Measurements from ENCODE around the gene GRAMD4.
"Not testable (repeated sequence)": the region's sequence is repeated elsewhere in the genome, so short reads cannot be mapped to it uniquely, and the experiment has no call there.

GRAMD4 gene

DNA sequence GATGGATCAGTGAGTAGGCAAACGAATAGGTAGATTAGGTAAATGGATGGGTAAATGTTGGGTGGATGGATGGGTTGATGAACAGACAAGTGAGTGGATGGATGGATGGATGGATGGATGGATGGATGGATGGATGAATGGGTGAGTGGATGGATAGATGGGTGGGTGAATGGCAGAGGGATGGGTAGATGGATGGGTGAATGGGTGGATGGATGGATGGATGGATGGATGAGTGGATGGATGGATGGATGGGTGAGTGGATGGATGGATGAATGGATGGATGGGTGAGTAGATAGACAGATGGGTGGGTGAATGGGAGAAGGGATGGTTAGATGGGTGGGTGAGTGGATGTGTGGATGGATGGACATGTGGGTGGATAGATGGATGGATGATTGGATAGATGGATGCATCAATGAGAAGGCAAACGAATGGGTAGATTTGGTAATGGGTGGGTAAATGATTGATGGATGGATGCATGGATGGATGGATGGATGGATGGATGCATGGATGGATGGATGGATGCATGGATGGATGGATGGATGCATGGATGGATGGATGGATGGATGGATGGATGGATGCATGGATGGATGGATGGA is 28.1 kb downstream of the GRAMD4 start:
- not testable (repeated sequence) for ATAC-seq, H3K27me3 Mint-ChIP-seq, H3K4me3 Mint-ChIP-seq, H3K9me3 Mint-ChIP-seq, H3K27ac Mint-ChIP-seq
- peaks cover 52% of the 10 kb centered on the region for H3K4me1 Mint-ChIP-seq
- peaks cover 47% of the 10 kb centered on the region for H3K36me3 Mint-ChIP-seq

DNA sequence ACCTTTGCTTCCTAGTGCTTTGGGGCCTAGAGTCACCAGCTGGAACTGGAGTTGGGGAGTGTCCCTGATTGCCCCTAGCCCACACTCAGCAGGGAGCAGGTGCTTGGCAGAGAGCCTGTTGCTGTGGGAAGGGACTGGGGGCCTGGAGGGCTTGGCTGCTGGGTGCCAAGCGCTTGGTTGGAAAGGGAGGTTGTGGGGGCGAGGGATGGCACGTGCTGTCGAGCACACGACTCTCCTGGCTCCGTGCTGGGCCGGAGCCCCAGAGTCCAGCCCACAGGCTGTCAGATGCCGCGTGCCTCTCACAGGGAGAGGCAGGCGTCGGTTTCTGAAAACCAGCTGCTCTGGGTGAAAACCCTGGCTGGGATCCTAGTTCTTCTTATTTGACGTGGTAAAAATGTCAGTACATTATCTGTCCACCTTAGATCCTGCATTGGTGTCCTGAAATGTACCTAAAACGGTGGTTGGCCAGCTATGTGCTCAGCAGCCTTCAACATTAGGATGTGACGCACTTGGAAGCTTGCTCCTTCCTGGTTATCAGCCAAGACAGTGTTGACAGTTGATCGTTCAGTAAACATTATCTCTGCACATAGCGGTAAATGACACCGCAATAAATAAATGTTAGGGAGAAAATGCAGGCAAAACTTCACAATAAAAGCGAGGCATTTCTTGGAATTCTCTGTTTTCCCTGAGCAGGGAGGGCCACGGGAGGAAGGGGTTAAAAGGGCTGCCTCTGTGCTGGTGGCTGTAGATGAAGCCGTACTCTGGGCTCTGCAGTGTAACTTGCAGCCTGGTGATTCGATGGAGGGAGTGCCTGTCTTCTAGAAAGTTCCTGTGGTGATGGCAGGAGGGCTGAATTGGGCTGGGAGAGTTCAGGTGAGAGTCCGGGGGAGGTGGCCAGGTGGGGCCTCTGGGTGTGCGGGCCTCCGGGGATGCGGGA is 29.2 kb downstream of the GRAMD4 start:
- no peak for ATAC-seq
- Mint-ChIP-seq H3K36me3 (peaks cover 36% of the 10 kb centered on the region), H3K4me3 (no peak overlapping the region), H3K9me3 (peaks cover 8% of the 10 kb centered on the region), H3K27ac (peak overlapping the region; percentile 58), H3K4me1 (peaks cover 58% of the 10 kb centered on the region), H3K27me3 (no peaks in the 10 kb centered on the region)

DNA sequence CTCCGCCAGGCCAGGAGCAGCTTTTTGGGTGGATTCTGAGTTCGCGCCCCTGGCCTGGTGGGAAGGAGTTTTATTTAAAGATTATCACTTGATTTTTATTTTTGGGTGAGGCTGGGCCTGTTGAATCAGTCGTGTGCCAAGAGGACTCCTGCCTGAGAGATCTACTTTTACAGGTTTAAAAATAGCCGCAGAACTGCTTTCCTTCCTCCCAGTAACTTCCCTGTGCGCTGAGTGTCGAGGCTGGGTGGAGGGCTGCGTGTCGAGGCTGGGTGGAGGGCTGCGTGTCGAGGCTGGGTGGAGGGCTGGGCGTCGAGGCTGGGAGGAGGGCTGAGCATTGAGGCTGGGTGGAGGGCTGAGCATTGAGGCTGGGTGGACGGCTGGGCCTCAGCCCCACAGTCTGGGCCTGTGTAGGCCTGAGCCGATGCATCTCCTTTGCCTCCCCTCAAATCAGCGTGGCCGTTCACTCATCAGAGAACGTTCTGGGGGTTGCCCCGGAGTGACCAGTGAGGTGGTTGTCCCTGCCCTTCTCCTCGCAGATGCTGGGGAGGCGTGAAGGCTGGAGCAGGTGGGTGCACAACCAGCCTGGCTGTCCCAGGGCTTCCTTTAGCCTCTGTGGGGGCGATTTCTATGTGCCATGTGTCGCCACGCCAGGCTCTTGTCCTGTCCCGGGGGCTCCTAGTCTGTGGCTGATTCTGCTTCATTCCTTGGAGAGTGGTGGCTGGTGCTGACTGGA is 30.1 kb downstream of the GRAMD4 start:
- Mint-ChIP-seq H3K36me3 (peaks cover 36% of the 10 kb centered on the region), H3K27me3 (no peaks in the 10 kb centered on the region), H3K4me1 (peaks cover 64% of the 10 kb centered on the region), H3K9me3 (peaks cover 8% of the 10 kb centered on the region), H3K4me3 (no peak overlapping the region), H3K27ac (peak overlapping the region; percentile 58)
- no peak for ATAC-seq

DNA sequence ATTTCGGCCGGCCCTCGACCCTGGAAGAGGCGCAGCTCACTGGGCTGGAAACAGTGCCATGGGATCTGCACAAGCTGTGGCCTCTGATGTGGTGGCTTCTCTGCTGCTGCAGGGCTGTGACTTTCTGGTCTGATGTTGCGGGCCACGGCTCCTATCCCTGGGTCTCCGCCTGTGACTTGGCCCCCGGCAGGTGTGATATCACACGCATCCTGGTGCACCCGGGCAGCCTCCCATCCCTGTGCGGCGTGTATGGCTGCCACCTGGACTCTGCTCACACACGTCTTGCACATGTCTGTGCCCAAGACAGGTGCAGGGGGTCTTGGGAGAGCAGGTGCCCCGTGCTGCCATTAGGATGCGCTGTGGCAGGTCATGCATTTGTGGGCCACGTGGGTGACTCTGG is 31.1 kb downstream of the GRAMD4 start:
- H3K4me1 Mint-ChIP-seq: peaks cover 64% of the 10 kb centered on the region
- peak overlapping the region; percentile 46 for H3K27ac Mint-ChIP-seq
- peaks cover 36% of the 10 kb centered on the region for H3K36me3 Mint-ChIP-seq
- H3K9me3 Mint-ChIP-seq: peaks cover 8% of the 10 kb centered on the region
- H3K27me3 Mint-ChIP-seq: no peaks in the 10 kb centered on the region
- no peak for ATAC-seq
- H3K4me3 Mint-ChIP-seq: no peak overlapping the region

DNA sequence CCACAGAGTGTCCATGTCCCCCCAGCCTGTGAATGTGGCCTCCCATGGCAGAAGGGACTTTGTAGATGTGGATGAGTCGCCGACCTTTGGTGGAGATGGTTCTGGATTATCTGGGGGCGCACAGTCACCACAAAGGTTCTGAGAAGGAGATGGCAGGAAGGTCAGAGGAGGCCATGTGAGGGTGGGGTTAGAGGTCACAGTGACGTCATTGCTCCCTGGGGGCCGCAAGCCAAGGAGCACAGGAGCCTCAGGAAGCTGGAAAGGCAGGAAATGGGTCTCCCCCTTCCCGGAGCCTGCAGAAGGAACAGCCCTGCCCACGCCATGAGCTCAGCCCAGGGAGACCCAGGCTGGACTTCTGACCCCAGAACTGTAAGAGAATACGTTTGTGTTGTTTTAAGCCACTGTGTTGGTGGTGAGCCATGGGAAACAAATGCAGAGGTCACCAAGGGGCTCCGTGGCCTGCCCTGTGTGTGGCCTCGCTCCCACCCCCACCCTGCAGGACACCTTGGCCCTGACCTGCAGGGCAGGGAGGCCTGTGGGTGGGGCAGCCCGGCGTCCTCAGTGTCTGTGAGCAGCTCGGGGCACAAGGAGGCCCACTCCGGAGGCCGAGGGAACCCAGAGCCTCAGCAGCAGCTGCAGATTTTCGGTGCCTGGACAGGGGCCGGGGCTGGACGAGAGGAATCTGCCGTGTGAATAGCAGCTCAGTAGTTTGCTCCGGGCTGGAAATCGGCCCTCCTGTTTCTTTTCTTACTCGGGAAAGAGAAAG is 32.1 kb downstream of the GRAMD4 start:
- H3K4me3 Mint-ChIP-seq: no peak overlapping the region
- peaks cover 64% of the 10 kb centered on the region for H3K4me1 Mint-ChIP-seq
- H3K27ac Mint-ChIP-seq: peak overlapping the region; percentile 46
- peaks cover 8% of the 10 kb centered on the region for H3K9me3 Mint-ChIP-seq
- peak; percentile 9 for ATAC-seq
- H3K27me3 Mint-ChIP-seq: no peaks in the 10 kb centered on the region
- peaks cover 36% of the 10 kb centered on the region for H3K36me3 Mint-ChIP-seq

DNA sequence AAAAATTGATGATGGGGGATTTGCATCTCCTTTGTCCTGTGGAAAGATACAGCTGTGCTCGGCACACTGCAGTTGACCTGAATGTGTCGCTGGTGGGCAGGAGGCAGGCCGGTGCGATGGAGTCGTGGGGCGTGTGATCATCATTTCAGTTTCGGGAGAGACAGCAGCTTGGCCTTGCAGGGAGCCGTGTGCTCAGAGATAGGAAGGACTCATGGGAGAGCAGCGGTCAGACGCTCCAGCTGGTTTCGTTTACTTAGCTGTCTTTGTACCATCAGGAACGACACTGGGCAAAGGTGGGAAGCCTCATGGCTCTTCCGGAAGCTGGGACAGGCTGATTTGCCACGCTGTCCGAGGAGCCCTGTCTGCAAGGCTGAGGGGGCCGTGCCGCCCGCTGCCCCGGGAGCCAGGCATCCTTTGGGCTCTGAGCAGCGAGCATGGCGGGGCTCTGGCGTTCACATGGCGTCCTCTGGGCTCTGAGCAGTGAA is 32.7 kb downstream of the GRAMD4 start:
- no peaks in the 10 kb centered on the region for H3K27me3 Mint-ChIP-seq
- H3K36me3 Mint-ChIP-seq: peaks cover 32% of the 10 kb centered on the region
- no peak overlapping the region for H3K4me3 Mint-ChIP-seq
- H3K4me1 Mint-ChIP-seq: peaks cover 60% of the 10 kb centered on the region
- ATAC-seq: no peak
- H3K9me3 Mint-ChIP-seq: peaks cover 7% of the 10 kb centered on the region
- peak overlapping the region; percentile 46 for H3K27ac Mint-ChIP-seq

DNA sequence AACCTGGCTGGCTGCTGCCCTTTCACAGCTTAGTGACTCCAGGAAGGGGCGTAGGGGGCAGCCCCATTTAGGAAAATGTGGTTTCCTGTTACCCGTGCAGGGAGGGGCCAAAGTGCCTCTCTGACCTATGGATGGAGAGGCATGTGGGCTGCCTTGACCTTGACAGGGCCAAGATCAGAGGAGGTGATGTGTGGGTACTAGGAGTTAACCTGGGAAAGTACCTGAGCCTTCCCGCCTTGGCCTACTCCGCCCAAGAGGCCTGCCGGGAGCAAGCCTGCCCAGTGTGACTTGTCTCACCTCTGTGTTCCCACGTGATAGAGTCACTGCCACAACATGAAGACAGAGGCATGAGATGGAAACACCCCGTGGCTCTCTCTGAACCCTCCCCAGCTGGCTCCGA is 33.4 kb downstream of the GRAMD4 start:
- Mint-ChIP-seq H3K27me3 (no peaks in the 10 kb centered on the region), H3K36me3 (peaks cover 26% of the 10 kb centered on the region), H3K27ac (peak overlapping the region; percentile 46), H3K4me1 (peaks cover 53% of the 10 kb centered on the region), H3K9me3 (no peaks in the 10 kb centered on the region), H3K4me3 (no peak overlapping the region)
- ATAC-seq: peak; percentile 76

DNA sequence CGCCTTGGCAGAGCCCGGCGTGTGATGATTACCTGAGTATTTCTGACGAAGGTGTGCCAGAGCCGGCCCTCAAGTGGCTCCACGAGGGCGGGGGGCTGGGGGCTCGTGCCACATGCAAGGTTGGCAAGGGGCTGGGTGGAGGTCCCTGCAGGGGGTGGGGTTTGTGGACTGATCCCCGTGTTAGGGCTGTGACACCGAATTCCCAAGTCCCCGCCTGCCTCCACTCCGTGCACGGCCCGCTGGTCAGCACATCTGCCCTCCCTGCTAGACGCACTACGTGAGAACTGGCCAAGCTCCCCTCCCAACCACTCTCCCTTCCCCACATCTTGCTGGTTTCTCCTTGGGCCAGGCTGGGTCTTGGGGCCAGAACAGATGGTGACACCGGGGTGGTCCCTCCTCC is 34.2 kb downstream of the GRAMD4 start:
- Mint-ChIP-seq H3K27me3 (no peaks in the 10 kb centered on the region), H3K9me3 (no peaks in the 10 kb centered on the region), H3K4me3 (no peak overlapping the region), H3K36me3 (peaks cover 31% of the 10 kb centered on the region), H3K4me1 (peaks cover 57% of the 10 kb centered on the region), H3K27ac (peak overlapping the region; percentile 72)
- ATAC-seq: no peak

DNA sequence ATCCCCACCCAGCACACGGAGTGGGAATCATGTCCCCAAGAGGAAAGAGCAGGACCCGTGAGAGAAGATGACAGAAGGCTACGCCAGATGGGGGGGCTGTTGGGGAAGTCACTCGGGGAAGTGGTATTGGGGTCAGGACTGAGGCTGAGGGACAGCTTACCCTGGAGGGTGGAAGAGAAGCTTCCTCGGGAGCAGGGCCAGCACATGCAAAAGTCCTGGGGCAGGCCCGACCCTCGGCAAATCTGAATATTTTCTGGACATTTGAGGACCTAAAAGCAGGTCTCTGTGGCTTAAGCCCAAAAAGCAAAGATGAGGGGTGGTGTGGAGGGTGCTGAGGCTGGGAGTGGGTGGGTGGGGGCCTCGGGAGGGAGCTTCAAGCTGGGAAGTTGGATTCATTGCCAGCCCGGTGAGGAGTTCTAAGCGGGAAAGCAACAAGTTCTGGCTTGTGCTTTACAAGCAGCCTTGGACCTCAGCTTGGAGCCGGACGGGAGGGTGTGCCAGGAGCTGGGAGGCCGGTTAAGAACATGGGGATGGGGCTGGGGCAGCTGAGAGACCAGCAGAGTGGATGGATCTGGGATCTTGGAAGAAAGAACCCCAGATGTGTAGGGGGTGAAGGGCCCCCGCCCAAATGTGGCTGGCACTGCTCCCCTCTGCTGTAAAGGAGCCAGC is 34.9 kb downstream of the GRAMD4 start:
- H3K27ac Mint-ChIP-seq: peak overlapping the region; percentile 72
- peaks cover 54% of the 10 kb centered on the region for H3K4me1 Mint-ChIP-seq
- no peak for ATAC-seq
- no peaks in the 10 kb centered on the region for H3K9me3 Mint-ChIP-seq
- no peaks in the 10 kb centered on the region for H3K27me3 Mint-ChIP-seq
- H3K36me3 Mint-ChIP-seq: peaks cover 31% of the 10 kb centered on the region
- no peak overlapping the region for H3K4me3 Mint-ChIP-seq

DNA sequence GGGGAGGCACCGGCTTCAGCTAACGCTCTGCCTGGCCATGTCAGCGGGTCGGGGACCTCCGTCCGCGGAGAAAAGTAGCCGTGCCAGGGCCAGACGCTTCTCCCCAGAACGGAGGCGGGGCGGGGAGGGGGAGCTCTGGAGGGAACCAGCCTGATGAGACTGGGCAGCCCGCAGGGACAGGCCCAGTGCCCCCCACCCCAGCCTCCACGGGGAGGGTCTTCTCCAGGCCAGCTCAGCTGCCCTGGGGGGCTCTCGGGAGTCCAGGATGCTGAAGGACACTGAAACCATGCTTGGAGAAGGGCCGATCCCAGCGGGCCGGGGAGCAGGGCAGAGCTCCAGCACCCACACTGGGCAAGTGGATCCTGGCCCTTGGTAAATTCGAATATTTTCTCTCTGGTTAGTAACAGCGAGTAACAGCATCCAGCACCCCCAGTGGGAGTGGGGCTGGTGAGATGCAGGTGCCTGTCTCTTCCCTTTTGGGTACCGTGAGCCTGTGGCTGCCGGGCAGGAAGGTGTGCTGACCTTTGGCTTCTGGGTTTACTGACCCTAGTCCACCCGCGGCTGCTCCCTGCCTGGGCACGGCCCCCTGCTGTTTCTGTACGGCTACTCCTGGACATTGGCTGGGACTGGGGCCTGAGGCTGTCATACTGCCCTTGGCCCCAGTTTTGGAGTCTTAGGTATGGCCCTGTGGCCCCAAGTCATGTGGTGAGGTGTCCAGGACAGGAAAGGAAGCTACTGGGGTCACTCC is 35.8 kb downstream of the GRAMD4 start:
- Mint-ChIP-seq H3K27me3 (no peaks in the 10 kb centered on the region), H3K36me3 (peaks cover 40% of the 10 kb centered on the region), H3K4me1 (peaks cover 54% of the 10 kb centered on the region), H3K9me3 (no peaks in the 10 kb centered on the region), H3K27ac (no peak overlapping the region), H3K4me3 (no peak overlapping the region)
- no peak for ATAC-seq

DNA sequence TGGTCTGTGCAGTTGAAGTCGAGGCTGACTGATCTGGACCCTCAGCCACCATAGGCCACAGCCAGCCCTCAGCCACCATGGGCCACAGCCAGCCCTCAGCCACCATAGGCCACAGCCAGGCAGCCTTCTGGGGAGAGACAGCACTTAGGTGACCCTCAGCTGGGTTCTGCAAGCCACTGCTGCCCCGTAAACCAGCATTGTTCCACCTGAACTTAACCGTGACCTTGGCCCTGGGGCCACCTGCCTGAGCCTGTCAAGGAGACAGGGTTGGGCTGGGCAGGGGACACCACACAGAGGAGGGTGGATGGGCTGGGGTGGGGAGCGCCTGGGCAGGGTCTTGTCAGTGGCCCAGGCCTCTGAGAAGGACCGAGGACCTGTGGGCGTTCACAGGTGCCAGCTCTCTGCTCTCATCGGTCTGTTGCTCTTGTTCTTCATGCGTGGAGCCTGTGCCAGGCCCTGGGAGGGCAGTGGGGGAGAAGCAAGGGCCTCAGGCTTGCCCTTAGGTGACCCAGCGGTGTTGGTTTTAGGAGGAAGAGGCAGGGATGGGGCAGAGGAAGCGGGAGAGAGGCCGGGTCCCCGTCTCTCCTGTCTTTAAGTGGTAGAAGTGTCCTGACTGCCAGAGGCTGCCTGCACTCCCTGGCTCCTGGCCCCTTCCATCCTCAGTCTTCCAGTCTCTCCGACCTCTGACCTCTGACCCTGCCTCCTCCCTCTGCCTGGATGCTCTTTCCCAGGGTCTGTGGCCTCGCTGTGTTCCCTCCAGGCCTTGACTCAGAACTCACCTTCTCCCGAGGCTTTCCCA is 36.9 kb downstream of the GRAMD4 start:
- no peak overlapping the region for H3K4me3 Mint-ChIP-seq
- H3K9me3 Mint-ChIP-seq: no peaks in the 10 kb centered on the region
- H3K27me3 Mint-ChIP-seq: no peaks in the 10 kb centered on the region
- no peak overlapping the region for H3K27ac Mint-ChIP-seq
- ATAC-seq: no peak
- H3K36me3 Mint-ChIP-seq: peaks cover 34% of the 10 kb centered on the region
- peaks cover 49% of the 10 kb centered on the region for H3K4me1 Mint-ChIP-seq

DNA sequence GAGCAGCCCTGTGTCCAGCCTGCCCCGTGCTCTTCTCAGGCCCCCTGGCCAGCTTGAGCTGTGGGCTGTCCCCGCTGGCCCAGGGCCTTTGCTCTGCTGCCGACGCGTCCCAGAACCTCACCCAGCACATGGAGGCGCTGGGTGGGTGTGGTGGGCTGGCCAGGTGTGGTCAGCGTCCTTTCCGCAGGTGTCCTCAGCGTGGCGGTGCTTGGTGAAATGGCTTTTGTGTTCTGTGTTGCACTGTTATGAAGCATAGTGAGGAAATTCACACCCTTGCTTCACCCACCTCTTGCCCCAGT is 37.4 kb downstream of the GRAMD4 start:
- H3K4me3 Mint-ChIP-seq: no peak overlapping the region

More for the DNA sequence above, 37.4 kb downstream of the GRAMD4 start:
- H3K27me3 Mint-ChIP-seq: no peaks in the 10 kb centered on the region
- no peak overlapping the region for H3K27ac Mint-ChIP-seq
- H3K36me3 Mint-ChIP-seq: peaks cover 31% of the 10 kb centered on the region
- no peaks in the 10 kb centered on the region for H3K9me3 Mint-ChIP-seq
- peaks cover 43% of the 10 kb centered on the region for H3K4me1 Mint-ChIP-seq
- no peak for ATAC-seq
